GM18517 (cell line): ENCODE measurements around the gene OXCT1.
"Not testable (repeated sequence)": the region's sequence is repeated elsewhere in the genome, so short reads cannot be mapped to it uniquely, and the experiment has no call there.

ENCODE experiments used
- ATAC-seq: cut with Tn5 transposase; IDR thresholded peaks from one replicate; pipeline ENCODE4 v1.9.1; 2021; ENCODE audit warnings: mild to moderate bottlenecking, moderate library complexity; ENCODE audit not compliant: unreplicated experiment

The OXCT1 gene

DNA sequence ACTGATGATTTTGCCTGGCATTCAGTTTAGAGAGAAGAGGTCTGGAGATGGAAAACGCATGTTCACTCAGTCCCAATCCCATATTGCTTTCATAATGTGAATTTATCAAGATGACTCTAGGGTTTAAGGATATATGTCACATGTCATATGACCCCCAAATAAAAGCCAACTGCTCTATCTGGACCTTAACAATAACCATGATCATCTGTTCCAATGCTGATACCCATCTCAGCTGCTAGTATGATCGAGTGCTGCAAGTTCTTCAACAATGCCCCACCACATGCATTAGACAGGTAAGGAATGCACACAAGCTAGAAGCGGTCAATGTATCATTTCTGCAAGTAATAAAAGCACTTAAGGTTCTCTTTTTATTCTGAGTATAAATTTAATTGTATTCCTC, 91.8 kb downstream of the OXCT1 start:
- no peak for ATAC-seq

GRCh38 chr5:41776435-41776834, 93.8 kb downstream of the OXCT1 start:
- ATAC-seq, result no peak

DNA sequence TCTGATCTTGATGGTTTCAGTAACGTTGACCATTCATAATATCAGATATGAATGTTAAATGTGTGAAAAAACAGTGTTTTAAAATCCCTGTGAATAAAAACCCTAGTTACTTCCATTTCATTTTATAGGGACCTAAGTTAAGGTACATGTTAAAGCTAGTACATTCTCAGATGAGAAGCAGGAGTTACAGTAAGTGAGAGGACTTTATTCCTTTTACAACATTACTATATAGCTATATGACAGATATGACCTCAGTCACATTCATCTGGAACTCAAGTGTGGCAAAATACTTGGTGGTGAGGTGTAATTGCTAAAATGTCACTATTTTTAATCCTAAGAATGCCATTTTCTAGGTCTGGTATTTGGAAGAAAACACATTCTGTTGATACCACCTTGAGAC, 96.4 kb downstream of the OXCT1 start:
- ATAC-seq, result no peak

- ATAC-seq, result no peak
These were observed 97.3 kb downstream of the OXCT1 start for GRCh38 chr5:41772785-41773442.

DNA sequence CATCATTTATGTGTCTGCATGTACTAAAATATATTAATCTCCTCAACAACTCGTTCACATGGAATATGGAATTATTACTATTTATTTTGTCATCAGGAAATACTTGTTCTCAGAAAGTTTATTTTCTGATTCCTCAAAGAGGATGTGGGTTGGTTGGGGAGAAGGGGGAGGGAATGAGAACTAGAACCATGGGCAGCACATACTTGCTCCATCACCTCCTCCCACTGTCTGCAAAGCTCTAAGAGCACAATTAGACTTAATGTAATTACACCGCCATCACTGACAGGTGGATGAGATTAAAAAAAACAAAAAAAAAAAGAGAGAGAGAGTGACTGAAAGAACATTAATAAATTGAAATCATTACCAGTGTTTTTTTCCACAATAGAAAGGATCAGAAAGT, 98.2 kb downstream of the OXCT1 start:
- no peak for ATAC-seq

GRCh38 chr5:41770799-41771198, 99.4 kb downstream of the OXCT1 start:
- peak; percentile 96 for ATAC-seq

- no peak for ATAC-seq
These were observed 101.5 kb downstream of the OXCT1 start for GRCh38 chr5:41768692-41769091.

DNA sequence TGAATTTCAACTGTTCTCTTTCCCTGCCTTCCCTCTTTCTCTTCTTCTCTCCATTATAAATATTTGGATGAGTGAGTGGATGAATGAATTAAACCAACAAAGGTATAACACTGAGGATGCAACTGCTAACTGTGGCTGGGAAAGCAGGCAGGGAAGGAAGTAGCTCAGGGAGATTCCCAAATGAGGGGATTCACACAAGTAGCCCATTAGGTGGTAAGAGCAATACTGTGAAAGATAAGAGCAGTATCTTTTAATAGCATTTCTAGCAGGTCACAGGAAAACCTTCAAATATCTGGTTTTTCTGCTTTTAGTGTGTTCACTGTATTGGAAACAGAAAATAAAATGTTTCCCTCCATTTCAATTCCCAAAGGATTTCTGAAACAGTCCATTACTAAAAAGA, 105.6 kb downstream of the OXCT1 start:
- ATAC-seq, result no peak

- no peak for ATAC-seq
These were observed 106.7 kb downstream of the OXCT1 start for GRCh38 chr5:41763574-41763973.

GRCh38 chr5:41763081-41763480, 107.1 kb downstream of the OXCT1 start:
- ATAC-seq, result no peak

DNA sequence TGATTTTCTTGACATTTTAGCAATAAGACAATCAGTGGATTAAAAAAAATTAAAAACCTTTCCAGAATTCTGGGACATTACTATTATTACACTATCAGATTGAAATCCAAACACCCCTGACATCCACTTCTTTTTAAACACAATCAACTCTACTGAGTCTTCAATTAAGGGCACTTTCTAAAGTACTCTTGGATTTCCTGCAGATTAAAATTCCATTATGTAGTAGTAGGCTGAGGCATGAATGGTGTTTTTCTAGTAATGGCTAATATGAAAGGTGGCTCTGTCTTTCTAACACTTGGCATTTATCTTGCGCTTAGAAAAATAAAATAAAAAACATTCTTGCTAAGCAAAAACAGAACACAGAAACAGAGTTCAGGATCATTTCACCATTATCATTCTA, 107.8 kb downstream of the OXCT1 start:
- ATAC-seq, result no peak

DNA sequence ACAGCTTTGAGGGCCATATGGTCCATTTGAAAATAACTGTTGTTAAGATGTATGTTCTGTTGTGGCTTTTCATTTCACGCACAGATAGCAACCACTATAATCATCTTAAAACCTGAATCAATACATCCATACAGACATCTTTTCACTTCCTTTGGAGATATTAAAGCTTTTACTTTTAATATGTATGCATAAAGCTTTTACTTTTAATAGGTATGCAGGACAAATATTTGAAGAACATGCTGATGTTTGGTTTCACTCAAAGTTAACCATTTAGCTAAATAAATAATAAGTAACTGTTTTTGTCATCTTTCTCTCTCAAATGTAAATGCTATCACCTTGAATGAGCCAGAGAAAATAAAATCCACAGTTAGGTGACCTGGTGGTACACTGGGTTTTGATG, 108.6 kb downstream of the OXCT1 start:
- ATAC-seq, result no peak

DNA sequence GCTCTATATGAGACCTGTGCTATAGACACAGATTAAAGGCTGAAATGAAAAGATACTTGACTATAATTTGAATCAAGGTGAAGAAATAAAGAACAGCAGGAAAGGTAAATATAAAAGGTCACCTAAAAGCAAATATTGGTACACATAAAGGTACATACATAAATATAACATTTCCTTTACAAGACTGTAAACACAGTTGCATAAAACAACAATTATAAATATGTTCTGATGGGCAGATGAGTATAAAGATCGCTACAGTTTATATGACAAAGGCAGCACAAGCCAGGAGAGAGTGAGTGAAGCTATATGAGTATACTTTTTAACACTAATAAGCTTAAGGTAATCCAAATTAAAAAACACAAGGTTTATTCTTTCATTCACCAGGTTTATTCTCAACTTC, 114.5 kb downstream of the OXCT1 start:
- no peak for ATAC-seq

DNA sequence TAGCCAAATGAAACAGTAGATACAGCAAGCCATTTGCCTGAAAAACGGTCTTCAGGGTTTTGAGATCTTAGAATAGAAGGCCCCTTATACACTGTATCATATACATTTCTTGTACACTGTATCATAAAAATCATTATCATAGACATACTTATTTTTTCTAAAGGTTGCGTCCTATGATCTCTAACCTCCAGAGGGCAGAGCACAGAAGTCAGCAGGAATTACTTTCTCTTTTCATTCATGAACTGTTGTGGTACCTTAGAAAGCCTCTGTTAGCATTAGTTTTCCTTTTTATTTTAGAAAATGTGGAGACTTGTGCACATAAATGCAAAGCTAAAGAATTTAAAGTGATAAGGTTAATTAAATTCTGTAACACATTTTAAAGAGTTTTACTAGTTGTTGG, 115.4 kb downstream of the OXCT1 start:
- no peak for ATAC-seq

- ATAC-seq, result no peak
These were observed 118.4 kb downstream of the OXCT1 start for GRCh38 chr5:41751867-41752266.

DNA sequence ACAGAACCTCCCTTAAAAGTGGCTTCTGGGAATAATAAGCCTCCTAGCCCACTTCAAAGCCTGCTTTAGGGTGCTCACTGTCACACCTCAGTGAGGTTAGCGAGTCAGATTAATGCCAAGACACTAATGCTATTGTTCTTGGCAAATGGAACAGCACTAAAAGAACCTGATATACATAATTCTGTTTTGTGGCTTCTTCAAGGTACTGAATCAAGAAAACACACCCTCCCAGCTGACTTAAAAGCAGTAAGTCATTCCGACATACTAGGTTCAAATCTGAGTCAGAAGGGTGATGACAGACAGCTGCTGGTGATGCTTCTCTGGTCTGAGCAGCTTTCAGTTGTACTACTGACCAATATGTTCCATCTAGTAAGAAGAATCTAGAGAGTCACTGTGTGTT, 121.6 kb downstream of the OXCT1 start:
- ATAC-seq, result peak; percentile 100

DNA sequence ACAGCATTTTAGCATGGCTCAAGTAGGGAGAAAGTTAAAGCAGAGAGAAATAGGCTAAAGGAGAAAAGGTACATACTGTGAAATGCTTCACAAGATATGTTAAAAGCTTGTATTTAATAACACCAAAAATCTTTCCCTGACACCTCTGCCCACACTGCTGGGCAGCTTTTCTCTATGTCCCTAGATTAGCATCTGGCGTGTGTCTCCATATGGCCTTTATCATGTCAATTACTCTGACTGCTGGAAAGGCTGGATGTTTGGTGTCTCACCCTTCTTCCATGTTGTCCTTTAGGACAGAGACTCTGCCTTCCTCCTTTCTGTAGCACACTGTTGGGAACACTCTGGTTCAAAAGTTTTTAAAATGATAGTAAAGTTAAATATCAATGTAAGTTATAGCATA, 122.5 kb downstream of the OXCT1 start:
- ATAC-seq, result no peak

DNA sequence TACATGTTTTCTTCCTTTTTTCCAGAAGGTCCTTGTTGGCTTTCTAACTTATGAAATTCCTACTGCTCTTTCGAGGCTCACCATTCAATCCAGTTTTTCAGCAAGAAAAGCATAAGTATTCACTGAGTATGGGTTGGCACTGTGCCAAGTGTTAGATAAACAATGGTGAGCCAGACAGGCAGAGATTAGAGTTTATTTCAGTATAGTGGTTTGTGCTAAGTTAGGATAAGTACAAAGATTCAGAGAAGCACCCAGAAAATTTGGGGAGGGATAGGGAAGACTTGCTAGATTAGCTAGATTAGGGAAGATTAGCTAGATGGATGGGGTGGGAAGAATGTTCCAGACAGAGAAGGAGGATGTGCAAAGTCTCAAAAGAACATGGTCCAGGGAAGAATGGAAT, 122.9 kb downstream of the OXCT1 start:
- ATAC-seq, result no peak

DNA sequence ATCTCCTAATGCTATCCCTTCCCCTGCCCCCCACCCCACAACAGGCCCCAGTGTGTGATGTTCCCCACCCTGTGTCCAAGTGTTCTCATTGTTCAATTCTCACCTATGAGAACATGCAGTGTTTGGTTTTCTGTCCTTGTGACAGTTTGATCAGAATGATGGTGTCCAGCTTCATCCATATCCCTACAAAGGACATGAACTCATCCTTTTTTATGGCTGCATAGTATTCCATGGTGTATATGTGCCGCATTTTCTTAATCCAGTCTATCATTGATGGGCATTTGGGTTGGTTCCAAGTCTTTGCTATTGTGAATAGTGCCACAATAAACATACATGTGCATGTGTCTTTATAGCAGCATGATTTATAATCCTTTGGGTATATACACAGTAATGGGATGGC, 127.6 kb downstream of the OXCT1 start:
- not testable (repeated sequence) for ATAC-seq

DNA sequence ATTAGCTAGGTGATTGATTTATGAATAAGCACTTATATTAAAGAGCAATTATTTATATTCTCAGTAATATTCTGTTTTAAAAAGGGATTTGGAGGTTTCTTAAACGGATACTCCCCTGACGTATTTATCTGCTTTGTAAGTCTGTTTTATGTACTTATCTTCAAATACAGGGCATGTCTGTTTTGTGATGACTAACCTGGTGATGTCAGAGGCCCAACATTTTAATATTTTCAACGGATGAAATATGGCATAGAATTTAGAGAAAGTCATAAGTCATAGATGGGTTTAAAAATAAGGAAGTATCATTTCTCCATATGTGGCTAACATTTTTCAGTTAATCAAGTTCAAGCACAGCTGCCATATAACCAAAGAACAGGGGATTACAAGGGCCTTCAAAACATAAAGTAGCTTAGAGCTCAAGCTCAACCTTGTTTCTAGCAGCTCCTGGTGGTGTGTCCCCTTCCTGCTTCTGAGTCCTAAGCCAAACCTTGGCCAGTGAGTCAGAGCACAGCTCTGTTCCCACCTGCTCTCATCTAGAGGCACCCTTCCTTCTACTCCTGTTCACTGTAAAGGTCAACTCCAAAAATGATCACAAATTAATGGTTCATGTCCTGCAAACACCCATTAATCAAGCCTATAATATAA, 131.4 kb downstream of the OXCT1 start:
- no peak for ATAC-seq

- no peak for ATAC-seq
These were observed 133.6 kb downstream of the OXCT1 start for GRCh38 chr5:41736641-41737040.

- no peak for ATAC-seq
These were observed 135.0 kb downstream of the OXCT1 start for GRCh38 chr5:41735213-41735612.

DNA sequence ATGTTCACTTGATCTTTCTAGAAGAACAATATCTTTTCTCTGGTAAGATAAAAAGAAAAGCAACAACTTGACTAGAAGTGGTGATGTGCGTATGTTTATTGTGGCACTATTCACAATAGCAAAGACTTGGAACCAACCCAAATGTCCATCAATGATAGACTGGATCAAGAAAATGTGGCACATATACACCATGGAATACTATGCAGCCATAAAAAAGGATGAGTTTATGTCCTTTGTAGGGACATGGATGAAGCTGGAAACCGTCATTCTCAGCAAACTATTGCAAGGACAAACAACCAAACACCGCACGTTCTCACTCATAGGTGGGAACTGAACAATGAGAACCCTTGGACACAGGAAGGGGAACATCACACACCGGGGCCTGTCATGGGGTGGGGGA, 140.8 kb downstream of the OXCT1 start:
- not testable (repeated sequence) for ATAC-seq
